Middle frontal gyrus (tissue), 1 donor: Measurements from ENCODE around the gene LRRFIP1.

Experiments
- DNase-seq: peaks from one replicate; pipeline ENCODE4 v3.0.0-alpha.2; 2015; ENCODE audit warnings: low spot score; ENCODE audit errors: extremely low spot score

LRRFIP1 gene

GRCh38 chr2:237824085-237824484 is 196.7 kb downstream of the LRRFIP1 start:
- no peak for DNase-seq

DNA sequence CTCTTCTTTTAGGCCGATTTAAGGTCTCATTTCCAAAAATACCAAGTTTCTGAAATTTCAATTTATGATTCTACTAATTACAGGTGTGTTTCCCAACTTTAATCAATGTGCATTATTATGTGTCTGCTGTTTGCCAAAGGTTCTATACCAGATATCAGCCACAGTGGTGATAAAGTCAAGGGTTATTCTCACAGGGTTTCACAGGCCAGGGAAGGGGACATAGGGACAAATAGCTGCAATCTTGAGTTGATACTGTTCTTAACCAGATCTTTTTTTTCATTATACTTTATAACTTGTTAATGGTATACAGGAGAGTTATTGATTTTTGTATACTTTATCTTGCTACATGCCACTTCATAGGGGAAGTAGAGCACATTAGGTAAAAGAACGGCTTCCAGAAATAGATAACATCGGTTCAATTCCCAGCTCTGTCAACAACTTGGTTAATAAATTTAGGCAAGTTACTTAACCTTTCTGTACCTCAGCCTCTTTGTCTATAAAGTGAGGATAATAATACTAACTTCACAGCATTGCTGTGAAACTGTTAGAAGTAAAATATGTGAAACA is 200.1 kb downstream of the LRRFIP1 start:
- DNase-seq: no peak
